Measurements from ENCODE around the gene FRMD4B. TPM values are rescaled to one million over a fixed set of nuclear protein-coding genes. Genes with fewer than 3 reads are reported as not detected.

The FRMD4B gene
- total RNA-seq, 2 donors from 2014 or later, result 30.6 to 37.8 TPM

DNA sequence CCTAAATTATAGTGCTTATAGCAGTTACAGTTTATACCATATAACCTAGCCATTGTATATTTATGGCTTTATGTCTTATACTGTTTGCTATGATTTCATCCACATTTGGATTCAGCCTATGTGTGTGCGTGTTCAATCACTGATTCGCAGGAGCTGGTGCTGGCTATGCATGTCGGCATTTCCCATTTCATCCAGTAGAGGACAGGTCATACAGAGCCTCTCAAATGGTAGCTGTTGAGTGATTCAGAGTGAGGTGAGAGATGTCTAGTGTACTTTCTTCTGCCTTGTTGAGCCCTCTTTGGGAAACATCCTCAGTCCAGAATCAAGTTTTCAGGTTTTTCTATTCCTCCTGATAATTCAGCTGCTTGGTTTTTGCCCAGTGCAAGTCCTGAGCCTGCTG, 76.1 kb downstream of the FRMD4B start:
- Histone ChIP-seq H3K4me1 (peaks cover 0 to 16% of the 10 kb centered on the region in 2 donors), H3K36me3 (peaks cover 8% of the 10 kb centered on the region), H3K9me3 (no peaks in the 10 kb centered on the region), H3K27ac (no peak overlapping the region), H3K4me3 (no peak overlapping the region), H3K27me3 (no peaks in the 10 kb centered on the region)
- TF ChIP-seq, protein P1, sequence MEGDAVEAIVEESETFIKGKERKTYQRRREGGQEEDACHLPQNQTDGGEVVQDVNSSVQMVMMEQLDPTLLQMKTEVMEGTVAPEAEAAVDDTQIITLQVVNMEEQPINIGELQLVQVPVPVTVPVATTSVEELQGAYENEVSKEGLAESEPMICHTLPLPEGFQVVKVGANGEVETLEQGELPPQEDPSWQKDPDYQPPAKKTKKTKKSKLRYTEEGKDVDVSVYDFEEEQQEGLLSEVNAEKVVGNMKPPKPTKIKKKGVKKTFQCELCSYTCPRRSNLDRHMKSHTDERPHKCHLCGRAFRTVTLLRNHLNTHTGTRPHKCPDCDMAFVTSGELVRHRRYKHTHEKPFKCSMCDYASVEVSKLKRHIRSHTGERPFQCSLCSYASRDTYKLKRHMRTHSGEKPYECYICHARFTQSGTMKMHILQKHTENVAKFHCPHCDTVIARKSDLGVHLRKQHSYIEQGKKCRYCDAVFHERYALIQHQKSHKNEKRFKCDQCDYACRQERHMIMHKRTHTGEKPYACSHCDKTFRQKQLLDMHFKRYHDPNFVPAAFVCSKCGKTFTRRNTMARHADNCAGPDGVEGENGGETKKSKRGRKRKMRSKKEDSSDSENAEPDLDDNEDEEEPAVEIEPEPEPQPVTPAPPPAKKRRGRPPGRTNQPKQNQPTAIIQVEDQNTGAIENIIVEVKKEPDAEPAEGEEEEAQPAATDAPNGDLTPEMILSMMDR (IDR thresholded peaks at IDR 0.05), result peak; percentile 46 to 72
- DNase-seq (ENCODE audit: low spot score), result no peak

DNA sequence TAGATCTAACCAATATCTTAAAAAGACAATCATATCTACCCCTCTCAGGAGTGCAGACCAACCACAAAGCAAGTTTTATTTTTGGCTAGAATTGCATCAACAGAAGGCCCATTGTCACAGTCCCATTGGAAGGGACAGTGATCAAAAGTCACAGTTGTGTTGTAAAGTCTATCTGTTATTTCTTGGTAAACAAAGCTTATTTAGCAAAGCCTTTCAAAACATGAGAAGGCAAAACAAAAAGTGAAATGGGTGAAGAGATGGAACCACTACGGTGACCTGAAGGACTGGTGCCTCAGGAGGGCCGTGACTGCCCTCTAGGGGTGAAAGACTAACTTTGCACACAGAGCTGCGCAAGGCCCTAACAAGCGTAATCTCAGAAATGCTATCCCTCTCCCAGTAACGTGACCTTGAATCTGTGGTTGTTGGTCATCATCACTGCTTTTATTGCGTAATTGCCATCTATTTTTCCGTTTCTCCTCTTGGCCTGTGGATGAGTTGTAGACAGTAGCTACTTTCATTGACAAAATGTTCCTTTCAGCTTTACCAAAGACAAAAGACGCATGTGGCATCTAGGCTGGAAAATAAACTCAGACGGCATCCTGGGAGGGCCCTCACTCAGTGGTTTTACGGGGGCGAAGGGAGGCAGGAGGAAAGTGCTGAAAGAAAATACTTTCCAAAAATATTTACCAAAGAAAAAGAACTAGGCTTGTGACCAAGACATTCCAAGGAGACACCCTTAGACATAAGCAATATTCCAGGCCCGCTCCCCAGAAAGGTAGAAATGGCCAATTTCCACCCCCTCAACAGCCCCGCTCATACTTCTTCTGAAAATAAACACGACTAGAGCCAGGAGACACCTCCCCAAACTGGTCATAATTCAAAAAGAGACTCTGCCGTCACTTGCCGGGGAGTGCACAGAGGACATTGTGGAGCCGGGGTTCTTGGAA, 79.4 kb downstream of the FRMD4B start:
- TF ChIP-seq, protein P1 (IDR thresholded peaks at IDR 0.05), result peak; percentile 85 to 95
- no peaks in the 10 kb centered on the region for H3K9me3 ChIP-seq
- H3K27ac ChIP-seq, result peak overlapping the region; percentile 68 to 77
- no peaks in the 10 kb centered on the region for H3K27me3 ChIP-seq
- H3K36me3 ChIP-seq, result no peaks in the 10 kb centered on the region
- peak; percentile 89 for DNase-seq (ENCODE audit: low spot score)
- H3K4me3 ChIP-seq, result no peak overlapping the region
- peaks cover 0 to 16% of the 10 kb centered on the region in 2 donors for H3K4me1 ChIP-seq

DNA sequence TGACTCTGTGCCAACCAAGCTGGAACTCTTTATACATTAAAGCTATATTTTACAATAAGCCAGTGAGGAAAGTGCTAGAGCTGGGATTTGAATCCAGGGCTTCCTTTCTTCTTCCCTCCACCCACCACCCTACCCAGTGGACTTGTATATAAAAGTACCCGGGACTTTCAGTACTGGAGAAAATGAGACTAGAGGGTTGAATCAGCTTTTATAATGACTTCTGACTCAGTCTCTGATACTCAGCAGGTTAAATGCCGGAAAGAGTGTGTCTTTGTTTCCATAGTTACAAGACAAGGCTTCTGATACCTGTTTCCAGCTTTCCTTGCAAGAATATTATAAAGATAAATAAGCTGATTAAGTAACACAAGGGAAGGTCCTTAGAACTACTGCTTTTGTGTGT, 80.9 kb downstream of the FRMD4B start:
- Histone ChIP-seq H3K27me3 (no peaks in the 10 kb centered on the region), H3K36me3 (no peaks in the 10 kb centered on the region), H3K4me3 (no peak overlapping the region), H3K4me1 (peaks cover 0 to 14% of the 10 kb centered on the region in 2 donors), H3K9me3 (no peaks in the 10 kb centered on the region), H3K27ac (no peak overlapping the region)
- TF ChIP-seq, protein P1 (IDR thresholded peaks at IDR 0.05), result no peak
- DNase-seq (ENCODE audit: low spot score), result no peak

DNA sequence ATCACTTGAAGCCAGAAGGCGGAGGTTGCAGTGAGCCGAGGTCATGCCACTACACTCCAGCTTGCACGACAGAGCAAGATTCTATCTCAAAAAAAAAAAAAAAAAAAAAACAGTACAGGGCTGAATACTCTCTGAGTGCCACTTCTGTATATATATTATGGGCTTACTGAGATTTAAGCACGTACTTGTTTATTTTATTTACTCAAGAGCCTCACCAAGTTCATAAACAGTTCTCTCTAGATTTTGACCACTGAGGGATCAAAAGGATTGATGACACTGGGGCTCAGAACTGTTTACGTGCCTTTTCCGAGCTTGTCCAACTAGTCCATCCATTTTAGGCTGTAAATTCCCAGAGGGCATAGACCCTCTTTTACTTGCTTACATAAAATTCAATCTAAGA, 81.5 kb downstream of the FRMD4B start:
- H3K36me3 ChIP-seq, result no peaks in the 10 kb centered on the region
- H3K27me3 ChIP-seq, result no peaks in the 10 kb centered on the region
- H3K9me3 ChIP-seq, result no peaks in the 10 kb centered on the region
- peaks cover 0 to 14% of the 10 kb centered on the region in 2 donors for H3K4me1 ChIP-seq
- TF ChIP-seq, protein P1 (IDR thresholded peaks at IDR 0.05), result no peak
- H3K4me3 ChIP-seq, result no peak overlapping the region
- no peak for DNase-seq (ENCODE audit: low spot score)
- no peak overlapping the region for H3K27ac ChIP-seq

DNA sequence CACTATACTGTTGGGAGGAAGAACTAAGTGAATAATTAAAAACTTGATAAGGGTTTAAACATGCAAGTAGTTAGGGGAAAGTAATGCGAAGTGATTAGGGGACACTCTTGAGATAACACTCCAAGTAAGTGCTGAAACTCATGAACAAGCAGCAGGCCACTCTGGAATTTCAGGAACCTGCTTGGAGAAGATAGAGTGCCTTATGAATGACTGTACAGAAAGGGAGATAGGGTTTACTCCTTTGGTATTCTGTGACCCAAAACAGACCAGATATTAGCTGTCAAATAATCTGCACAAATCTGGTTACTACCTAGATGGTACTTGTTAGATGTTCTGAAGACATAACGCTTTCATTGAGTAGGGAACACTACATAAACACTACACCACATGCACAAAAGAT, 85.6 kb downstream of the FRMD4B start:
- TF ChIP-seq, protein P1 (IDR thresholded peaks at IDR 0.05), result no peak
- DNase-seq (ENCODE audit: low spot score), result no peak
- Histone ChIP-seq H3K9me3 (no peaks in the 10 kb centered on the region), H3K4me3 (no peak overlapping the region), H3K27ac (no peak overlapping the region), H3K4me1 (no peaks in the 10 kb centered on the region), H3K27me3 (no peaks in the 10 kb centered on the region), H3K36me3 (no peaks in the 10 kb centered on the region)
